Hematopoietic multipotent progenitor cell treated with erythropoietin and hydrocortisone succinate and interleukin-3 and kit ligand, for 6 days (in vitro differentiated cells): ENCODE measurements around the gene E2F6.

ENCODE experiments used
- DNase-seq: peaks from one replicate; pipeline ENCODE4 v3.0.0-alpha.2; 2015

The E2F6 gene

GRCh38 chr2:11454824-11455223, 11.1 kb downstream of the E2F6 start:
- no peak for DNase-seq

DNA sequence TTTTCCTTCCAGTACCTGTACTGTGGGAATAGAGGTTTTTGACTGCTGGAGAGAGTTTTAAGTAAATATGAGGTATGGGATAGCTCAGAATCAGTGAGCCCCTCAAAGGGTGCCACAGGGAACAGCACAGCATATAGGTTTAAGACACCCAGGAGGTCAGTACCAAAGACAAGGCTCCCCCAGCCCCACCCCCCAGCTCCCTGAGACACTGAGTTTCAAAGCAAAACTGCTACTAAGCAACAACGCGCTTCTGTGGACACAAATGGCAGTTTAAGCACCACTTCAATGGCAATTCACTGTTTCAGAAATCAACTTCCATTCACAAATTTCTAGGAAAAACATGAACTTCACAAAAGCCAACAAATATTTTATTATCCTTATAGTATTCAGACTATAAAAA, 15.2 kb downstream of the E2F6 start:
- DNase-seq, result no peak

DNA sequence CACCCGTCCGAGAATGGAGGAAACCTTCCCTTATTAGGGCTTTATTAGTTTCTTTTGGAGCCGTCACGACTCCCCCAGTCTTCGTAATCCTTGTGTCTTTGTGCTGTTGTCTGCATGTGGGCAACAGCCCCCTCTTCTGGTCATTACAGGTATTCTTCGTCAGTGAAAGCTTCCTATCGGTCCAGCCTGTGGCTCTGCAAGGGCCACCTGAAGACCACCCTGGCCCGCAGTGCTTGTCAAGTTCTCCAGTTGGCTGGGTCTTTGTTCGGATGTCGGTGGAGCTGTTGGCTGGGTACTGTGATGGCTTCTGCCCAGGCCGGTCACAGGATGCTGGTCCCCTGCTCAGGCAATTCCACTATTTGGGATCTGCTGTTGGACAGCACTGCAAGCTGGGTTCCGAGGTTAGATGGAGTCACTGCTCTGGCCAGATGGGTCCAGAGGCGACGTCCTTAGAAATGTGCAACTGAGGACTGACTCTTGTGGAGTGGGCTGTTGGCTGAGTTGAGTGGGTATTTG, 19.2 kb downstream of the E2F6 start:
- peak; percentile 77 for DNase-seq

- DNase-seq, result no peak
These were observed 21.2 kb downstream of the E2F6 start for GRCh38 chr2:11444737-11445136.

- DNase-seq, result no peak
These were observed 27.3 kb downstream of the E2F6 start for GRCh38 chr2:11438555-11439080.

DNA sequence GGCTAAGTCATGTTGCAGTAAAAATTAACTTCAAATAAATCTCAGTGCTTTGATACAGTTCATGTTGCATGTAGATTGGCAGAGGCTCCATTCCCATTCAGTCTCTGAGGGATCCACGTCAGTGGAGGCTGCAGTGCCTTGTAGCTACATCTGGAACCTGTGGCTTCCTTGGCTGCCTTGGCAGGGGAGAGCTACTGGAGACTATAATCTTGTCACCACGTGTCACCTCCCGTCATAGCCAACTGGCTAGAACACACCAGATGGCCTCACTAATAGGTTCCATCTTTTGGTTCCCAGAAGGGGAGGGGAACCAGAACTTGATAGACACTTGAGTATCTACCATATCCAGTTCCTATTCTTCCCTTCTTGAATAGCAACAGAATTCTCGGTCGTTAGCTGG, 28.4 kb downstream of the E2F6 start:
- no peak for DNase-seq

DNA sequence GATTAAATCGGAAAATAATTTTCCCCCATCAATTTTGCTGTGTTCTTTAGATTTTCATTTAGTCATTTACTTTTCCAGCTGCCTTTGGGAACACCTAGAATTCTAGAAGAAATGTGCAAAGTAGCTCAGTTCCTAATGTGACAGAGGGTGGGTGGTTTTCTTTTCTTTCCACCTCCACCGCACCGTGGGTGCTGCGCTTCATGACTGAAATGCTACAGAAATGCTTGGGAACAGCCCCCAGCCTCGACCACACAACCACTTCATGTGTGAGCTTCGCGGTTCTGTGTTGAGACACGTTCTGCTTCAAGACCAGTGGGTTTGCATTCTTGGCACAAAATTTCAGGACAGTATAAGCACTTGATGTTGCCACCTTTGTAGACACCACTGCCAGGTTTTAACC, 30.9 kb downstream of the E2F6 start:
- DNase-seq, result no peak

DNA sequence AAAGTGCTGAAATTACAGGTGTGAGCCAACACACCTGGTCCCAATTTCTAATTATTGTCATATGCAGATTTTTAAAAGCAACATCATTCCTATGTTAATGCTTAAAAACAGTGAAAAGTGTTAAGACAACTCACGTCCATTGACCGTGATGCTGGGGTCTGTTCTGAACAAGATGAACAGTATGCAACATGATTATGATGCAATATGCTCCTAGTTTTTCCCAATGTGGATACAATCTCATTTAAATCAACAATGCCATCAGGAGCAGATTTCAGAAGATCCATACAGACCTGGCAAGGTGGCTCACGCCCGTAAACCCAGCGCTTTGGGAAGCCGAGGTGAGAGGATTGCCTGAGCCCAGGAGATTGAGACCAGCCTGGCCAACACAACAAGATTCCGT, 31.5 kb downstream of the E2F6 start:
- no peak for DNase-seq

DNA sequence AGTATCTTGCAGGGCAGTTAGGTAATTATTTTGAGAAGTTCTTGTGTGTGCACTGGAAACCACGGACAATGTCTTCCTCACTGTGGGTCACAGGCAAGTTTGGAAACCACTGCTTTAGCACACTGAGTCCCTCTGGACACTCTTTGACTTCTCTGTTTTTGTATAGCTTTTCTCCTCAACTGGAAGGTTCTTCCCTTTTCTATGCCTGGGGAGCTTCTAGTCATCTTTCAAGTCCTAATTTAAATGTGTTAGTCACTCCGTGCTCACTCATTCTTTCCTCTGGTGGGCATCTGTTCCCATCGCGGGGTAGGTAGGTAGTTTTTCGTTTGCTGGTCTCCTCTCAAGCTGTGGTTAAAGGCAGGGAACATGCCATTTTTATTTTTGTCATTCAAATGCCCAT, 32.1 kb downstream of the E2F6 start:
- DNase-seq, result no peak

DNA sequence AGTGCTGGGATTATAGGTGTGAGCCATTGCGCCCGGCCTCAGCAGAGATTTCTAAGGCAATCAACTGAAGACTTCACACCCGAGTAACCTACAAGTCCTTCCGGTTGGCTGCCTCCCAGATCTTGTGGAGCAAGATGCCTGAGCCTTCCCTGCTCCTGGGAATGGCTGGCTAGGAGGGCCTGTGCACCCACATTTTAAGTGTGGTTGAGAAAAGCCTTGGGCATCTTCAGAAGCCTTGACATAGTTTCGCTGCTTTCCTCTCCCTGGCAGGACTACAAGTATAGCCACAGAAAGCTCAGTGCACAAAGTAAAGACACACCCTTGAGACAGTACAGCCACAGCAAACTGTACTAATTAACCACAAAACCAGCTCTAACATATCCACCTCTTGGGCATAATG, 35.2 kb downstream of the E2F6 start:
- no peak for DNase-seq

- DNase-seq, result no peak
These were observed 38.7 kb downstream of the E2F6 start for GRCh38 chr2:11427224-11427623.

GRCh38 chr2:11422901-11423435, 43.0 kb downstream of the E2F6 start:
- DNase-seq, result no peak

DNA sequence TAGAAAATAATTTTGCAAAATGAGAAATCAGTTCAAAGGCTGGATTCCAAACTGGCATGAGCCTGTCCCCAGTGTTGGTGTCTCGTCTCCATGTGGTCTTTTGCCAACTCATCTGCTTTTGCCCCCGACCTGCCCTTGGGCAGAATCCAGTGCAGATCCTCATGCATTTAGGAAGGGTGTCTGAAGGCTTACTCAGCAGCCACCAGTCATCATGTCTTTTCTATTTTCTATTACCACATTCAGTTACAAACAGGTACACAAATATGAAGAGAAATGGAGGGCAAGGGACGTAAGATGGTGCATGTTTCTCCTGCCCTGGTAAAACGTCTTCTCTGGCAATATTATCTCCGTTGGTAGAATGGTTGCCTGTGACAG, 43.5 kb downstream of the E2F6 start:
- DNase-seq, result no peak

DNA sequence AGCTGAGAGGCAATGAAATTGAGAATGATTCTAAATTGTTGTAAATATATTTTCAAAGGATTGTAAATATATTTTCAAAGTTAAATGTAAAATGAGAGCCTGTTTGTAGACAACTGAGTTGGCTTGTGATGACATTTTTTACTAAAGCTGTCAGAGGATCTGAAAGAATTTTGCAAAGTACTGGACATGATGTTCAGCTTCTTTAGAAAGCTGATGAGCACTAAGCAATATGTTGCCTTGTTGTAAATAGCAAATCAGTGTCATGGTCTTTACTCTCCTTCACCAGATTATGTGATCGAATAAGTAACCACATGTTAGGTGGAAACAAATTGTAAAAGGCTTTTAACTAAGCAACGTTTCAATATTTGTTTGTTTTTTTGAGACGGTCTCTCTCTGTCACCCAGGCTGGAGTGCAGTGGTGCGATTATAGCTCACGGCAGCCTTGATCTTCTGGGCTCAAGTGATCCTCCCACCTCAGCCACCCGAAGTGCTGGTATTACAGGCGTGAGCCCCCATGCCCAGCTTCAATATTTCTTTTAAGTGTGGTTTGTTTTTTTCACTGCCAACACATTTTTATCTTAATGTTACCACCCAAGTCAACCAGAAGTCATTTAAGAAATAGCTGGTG, 44.0 kb downstream of the E2F6 start:
- no peak for DNase-seq

- DNase-seq, result no peak
These were observed 45.3 kb downstream of the E2F6 start for GRCh38 chr2:11420671-11421070.

DNA sequence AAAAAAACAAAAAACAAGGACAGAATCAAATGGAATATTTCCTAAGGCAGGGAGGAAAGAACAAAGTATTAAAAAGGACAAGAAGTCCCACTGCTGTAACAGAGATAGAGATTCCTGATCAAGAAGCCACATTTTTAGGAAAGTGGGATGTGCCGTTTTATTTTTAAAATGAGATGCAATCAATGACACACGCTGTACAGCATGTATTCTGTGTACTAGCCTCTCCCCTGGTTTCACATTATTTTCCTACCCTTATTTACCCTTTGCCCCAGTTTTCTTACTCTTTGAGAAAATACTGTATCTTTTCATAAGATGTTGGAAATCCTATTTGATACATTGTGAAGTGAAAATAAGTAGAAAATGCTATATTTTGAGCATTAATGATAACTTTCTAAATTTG, 45.8 kb downstream of the E2F6 start:
- no peak for DNase-seq

DNA sequence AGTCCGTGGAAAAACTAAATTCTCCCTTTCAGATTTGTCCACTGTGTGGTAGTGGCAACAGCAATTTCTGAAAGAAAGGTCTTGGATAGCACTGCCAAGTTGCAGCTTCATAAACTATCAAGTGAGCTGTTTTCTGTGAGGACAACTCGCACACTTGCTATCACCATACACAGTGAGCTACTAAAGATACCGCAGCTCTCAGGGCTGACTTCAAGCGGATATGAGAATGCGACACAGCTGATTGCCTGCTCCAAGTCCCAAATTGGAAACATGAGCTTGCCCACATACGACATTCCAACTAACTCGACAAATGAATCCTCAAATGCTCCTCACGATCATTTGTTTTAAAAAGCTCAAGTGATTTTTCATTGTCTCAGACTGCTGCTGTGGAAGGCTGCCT, 46.2 kb downstream of the E2F6 start:
- DNase-seq, result no peak

DNA sequence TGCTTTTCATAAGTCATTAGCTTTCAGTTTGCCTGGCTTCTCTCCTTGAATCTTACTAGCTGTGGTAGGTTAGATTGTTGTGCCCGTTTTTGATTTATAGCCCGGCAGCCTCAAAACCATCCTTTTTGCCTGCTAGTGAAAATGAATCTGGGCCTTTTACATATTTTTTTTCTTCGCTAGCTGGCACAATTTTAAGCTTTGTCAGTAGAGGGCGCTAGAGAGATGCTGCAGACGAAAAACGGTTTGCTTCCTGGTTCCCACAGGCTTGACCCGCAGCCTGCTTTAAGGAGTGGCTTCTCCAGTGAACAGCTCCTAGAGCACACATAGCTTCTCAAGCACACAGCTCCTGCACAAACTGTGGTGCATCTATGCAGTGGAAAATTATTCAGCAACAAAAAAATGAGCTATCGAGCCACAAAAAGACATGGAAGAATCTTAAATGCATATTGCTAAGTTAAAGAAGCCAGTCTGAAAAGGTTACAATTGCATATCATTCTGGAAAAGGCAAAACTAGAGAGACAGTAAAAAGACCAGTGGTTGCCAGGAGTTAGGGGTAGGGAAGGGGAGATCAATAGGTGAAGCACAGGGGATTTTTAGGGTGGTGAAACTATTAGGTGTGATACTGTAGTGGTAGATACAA, 47.9 kb downstream of the E2F6 start:
- peak; percentile 74 for DNase-seq

- DNase-seq, result no peak
These were observed 49.0 kb downstream of the E2F6 start for GRCh38 chr2:11416931-11417330.

DNA sequence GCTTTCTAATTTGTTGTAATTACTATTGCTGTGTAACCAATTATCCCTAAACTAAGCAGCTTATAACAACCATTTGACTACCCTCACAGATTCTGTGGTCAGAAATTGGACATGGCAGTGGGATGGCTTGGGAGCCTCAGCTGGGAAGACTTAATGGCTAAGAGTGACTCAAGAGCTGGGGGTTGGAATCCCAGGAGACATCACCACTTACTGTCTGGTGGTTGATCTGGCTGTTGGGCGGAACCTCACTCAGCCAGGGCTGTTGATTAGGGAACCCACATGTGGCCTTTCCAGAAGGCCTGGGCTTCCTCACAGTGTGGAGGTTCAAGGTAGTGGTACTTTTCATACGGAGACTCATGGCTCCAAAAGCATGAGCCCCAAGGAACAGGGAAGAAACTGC, 49.8 kb downstream of the E2F6 start:
- DNase-seq, result no peak

- no peak for DNase-seq
These were observed 51.4 kb downstream of the E2F6 start for GRCh38 chr2:11414372-11415124.

DNA sequence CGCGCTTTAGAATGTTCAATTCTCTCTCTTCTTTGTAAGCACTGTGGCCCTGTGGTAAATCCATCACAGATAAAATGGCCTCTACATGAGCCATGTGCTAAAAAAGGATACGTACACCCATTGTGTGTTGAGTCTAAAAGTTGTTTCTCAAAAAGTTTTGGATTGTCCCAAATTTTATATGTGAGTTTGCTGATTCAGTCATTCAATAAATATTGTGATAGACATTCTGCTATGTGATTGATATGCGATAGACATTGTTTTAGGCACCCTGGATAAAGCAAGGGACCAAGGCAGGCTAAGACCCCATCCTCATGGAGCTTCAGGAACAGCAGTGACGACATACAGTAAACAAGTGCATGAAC, 53.5 kb downstream of the E2F6 start:
- no peak for DNase-seq

- DNase-seq, result peak; percentile 66
These were observed 54.1 kb downstream of the E2F6 start for GRCh38 chr2:11411768-11412448.
